GM19099 (cell line): ENCODE measurements around the gene ASB2.
A peak's percentile ranks its signal among the peaks of the same experiment; 100 is the strongest.

ENCODE experiments used
- POLR2A ChIP-seq: IDR thresholded peaks from 3 replicates; pipeline ENCODE4 v1.6.1; 2011; ENCODE audit warnings: low read depth; ENCODE audit not compliant: insufficient read length; ENCODE audit errors: extremely low read depth

ASB2 gene

DNA sequence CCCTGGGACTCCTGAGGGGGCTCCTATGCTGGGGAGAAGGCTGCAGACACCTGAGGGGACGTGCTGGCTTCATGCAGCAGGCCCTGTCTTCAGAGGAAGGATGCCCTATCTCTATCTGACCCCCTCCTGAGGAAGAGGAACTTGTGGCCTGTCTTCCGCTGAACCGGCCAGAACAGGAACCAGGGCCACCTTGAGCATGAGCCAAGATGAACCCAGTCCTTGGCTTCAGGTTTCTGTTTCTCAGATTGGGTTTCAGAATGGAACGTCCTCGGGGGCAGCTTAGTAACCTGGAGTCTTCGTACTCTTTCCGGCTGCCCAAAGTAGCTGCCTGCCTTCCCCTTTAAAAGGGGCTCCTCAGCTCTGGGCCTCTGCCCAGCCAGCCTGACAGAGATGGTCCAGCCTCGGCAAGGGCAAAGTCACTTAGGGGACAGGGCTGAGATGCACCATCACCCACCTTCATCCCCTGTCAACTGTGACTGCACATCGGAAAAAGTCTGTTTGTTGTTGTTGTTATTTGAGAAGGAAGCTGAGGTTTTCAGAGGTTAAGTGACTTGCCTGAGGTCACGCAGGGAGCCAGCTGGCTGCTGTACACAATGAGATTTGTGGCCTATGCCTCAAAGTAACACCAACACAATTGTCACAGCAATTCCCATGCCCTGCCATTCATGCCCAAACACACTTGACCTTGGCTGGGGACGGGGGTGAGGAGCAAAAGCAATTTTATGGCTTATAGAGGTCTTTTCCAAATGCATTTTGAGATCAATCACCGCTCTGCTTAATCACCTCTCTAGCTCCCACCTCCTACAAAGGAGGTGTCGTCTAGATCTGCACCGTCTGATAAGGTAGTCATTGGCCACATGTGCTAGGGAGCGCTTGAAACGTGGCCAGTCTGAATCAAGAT lies 13.4 kb downstream of the ASB2 start:
- peak; percentile 57 for TF ChIP-seq POLR2A

DNA sequence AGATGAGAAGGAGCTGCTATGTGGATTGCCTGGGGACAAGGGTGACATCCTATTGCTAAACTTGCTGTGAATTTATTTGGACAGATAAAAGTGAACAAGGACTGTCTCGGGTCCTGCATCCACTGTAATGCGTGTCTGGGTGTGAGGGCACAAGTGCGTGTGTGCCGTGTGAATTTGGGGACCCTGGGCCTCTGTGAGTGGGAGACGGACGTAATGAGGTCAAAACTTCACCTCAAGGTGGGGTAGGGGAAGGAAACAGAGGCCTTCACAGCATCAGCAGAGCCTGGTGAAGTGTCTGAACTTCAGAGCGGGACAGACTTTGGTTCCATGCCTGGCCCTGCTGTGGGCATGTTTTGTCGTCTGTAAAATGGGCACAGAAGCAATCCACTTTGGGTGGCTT lies 14.8 kb downstream of the ASB2 start:
- no peak for TF ChIP-seq POLR2A

DNA sequence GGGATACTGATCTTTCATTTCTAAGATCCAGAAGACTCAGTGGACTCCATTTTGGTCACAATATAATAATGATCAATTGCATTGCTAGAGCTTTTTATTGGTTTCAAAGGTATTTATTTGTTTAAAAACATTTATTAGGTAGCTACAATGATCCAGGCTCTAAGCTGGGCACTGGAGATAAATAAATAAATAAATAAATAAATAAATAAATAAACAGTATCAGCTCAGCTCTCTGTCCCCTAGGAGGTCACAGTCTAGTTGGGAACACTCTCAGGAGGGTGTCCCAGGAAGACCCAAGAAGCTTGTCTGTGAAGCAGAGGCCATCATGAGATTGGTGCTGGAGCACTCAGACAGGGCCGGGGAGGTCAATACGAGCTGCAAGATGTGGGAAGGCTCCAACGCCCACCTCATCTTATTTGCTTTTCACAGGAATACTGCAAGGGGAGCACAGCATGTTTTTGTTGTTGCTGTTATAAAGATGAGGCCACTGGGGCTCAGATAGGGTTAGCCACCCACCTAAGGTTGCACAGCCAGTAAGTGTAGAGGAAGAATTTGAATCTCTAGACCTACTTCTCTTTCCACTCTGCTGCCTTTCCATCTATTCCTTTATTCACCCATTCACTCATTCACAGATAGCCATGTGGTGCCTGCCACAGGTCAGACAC lies 15.5 kb downstream of the ASB2 start:
- TF ChIP-seq POLR2A = no peak

DNA sequence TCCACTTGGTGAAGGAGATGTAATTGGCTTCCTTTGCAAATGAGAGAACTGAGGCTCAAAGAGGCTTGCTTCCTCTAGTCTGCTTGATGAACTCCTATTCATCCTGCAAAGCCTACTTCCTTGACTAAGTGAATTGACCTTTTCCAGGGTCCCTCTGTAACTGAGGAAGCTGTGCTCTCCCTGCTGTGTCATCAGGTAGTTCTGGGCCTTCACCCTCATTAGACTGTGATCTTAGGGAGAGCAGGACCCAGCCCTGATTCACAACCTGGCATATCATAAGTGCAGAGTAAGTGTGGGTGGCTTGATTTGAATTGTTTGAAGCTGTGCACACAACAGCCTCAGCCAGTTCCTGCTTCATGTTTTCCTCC lies 16.3 kb downstream of the ASB2 start:
- no peak for TF ChIP-seq POLR2A

DNA sequence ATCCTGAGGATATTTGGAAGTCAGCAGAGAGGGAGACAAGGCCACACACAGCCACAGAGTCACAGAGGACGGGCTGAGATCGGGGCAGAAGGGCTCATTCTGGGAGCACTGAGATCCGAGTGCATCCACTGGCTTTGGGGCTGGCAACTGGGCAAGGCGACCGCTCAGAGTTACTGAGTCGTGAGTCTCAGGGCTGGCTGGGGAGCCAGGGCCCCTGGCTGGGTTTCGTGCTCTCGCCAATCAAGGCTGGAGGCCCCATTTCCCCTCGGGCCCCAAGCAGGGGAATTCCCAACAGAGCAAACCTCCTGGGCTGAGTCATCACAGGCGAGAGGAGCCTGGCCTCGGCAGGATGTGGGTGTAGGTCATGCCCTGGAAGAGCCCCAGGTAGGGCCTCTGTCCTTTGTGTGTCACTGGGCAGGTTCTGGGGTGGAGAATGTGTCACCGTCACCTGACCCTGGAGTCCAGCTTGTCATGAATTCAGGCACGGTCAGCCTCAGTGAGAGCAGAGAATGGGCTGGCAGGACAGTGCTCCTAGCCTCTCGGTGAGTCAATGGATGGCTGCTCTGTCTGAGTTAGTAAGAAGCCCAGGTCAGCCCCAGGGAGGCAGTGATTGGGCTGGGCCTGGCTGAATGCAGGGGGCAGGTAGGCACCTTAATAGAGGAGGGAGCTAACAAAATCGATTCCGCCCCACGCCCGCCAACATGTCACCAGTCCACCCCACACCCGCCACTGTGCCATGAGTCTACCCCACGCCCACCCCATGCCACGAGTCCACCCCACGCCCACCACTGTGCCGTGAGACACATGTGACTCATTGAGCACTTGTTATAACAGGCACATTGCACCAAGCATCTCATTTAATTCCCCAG lies 16.9 kb downstream of the ASB2 start:
- TF ChIP-seq POLR2A = peak; percentile 69

DNA sequence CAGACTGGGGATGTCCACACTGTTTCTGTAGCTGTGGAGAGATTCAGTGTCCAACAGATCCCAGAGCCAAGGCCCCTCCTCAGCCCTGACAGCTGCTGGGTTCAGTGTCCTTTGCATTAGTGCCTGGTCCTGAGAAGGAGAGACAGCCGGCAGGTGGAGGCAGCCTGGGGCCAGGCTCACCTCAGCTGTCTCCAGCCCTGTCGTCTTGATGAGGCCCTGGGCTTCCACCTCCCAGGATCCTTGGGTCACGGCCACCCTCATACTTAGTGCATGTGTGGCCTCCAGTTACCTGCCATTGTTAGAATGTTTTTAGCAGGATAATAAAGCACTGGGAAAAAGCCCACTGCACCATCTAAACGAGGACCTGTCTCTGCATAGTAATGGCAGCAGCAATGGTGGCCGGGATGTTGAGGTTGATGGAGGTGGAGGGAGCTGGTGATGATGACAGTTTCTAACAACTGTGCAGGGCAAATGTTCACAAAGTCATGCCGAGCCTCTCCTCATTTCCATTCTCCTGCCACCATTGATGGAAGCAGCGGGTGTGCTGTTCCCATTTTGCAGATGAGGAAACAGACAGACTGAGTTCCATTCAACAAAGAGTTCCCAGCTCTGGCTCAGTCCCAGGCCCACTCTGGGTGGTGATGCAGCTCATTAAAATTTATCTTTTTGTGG lies 17.7 kb downstream of the ASB2 start:
- peak; percentile 2 for TF ChIP-seq POLR2A

DNA sequence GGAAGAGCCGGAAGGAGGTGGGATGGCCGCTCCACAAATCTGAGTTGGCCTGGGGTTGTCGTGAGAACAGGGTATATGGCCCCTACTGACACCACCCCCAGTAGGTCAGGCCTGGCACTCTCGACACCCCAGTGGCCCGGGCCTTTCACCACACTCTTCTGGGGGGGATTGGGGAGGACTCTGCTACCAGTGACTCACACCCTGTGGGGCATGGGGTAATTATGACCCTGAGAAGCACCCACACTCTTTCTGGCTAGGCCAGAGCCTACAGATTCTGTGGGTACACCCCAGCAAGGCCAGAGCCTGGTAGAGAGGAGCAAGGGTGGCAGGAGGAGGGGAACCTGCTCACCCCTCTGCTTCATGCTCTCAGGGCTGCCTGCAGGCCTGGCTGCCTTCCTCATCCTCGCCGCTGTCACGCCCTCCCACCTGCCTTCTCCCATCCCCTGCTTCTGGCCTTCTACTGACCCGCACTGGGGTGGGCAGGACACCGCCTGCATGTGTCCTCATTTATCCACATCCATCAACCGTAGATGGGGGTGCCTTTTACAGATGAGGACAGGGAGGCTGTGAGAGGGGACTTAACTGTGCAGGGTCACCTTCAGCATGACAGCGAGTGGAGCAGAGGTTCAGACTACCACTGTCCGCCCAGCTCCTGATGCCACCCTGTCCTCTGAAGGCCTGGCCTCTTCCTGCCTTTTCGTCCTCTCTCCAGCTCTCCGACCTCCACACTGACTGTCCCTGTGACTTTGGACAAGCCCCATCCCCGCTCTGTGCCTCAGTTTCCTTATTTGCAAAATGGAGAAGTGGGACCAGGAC lies 18.4 kb downstream of the ASB2 start:
- peak; percentile 21 for TF ChIP-seq POLR2A

DNA sequence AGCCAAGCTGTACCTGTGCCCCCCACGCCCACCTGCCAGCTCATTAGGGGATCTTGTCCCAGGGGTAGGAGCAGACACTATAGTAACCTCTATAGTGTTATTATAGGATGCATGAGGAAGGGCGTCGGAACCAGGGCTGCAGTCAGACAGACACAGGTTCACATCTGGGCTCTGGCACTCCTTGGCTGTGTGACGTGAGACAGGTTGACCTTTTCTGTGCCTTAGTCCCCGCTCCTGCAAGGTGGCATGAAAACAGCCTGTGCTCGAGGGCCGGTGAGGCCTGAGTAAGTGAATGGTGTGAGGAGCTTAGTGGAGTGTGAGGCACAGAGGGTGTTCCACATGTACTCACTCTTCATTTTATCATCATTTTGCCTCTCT lies 19.0 kb downstream of the ASB2 start:
- no peak for TF ChIP-seq POLR2A

DNA sequence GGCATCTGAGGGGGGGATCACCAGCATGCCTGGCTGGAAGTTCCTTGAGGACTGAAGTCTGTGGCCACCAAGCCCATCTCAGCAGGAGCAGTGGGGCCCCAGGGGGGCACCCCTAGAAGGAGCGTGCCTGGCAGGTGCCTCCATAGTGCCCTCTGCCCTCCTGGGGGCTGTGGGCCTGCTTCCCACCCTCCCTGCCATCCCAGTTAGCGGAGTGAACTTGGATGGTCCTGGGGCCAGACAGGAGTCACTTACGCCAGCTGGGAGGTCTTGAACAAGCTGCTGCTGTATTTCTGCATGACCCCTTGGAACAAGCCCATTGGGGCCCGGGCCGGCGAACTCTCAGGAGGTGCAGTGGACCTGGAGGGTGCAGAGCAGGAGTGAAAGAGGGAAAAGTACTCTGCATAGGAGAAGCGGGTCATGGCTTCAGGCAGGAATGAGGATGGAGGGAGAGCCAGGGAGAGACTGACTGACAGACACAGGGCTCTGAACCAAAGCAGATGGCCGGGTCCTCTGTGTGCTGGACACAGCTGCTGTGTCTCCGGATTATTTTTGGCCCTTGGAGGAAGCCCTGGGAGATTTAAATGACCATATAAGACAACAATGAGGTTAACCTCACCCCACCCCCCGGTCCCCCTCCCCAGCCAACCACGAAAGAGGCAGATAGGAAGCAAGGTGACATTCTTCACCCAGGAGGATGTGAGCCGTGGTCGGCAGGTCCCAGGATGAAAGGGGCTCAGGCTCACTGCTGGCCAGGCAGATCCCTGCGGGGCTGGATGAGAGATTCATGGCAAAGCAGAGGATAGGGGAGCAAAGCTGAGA lies 19.6 kb downstream of the ASB2 start:
- peak; percentile 57 for TF ChIP-seq POLR2A

DNA sequence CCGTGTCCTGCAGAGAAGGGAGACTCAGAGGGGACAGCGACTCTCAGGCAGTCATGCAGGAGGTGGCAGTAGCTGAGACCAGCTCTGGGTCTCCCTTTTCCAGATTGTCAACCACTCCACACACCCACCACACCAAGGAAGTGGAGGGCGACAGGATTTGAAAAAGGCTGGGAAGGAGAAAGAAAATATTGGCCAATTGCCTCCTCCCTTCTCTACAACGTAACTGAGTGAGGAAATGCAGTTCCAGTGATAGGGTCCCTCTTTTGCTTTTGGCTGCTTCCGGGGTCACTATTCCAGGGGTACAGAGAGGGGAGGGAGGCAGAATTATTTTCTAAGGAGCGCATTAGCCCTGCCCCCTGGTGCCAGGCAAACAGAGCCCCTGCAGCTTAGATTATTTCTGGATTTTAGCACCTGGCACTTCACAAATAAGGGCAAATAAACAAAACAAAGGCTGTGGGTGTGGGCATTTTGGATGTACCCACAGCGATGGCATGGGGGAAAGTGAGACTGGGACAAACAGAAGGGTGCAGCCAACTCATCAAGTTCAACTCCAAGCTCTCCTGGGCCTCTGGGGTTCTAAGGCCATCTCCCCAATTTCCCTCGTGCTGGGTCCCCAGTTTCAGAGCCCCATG lies 20.4 kb downstream of the ASB2 start:
- no peak for TF ChIP-seq POLR2A

DNA sequence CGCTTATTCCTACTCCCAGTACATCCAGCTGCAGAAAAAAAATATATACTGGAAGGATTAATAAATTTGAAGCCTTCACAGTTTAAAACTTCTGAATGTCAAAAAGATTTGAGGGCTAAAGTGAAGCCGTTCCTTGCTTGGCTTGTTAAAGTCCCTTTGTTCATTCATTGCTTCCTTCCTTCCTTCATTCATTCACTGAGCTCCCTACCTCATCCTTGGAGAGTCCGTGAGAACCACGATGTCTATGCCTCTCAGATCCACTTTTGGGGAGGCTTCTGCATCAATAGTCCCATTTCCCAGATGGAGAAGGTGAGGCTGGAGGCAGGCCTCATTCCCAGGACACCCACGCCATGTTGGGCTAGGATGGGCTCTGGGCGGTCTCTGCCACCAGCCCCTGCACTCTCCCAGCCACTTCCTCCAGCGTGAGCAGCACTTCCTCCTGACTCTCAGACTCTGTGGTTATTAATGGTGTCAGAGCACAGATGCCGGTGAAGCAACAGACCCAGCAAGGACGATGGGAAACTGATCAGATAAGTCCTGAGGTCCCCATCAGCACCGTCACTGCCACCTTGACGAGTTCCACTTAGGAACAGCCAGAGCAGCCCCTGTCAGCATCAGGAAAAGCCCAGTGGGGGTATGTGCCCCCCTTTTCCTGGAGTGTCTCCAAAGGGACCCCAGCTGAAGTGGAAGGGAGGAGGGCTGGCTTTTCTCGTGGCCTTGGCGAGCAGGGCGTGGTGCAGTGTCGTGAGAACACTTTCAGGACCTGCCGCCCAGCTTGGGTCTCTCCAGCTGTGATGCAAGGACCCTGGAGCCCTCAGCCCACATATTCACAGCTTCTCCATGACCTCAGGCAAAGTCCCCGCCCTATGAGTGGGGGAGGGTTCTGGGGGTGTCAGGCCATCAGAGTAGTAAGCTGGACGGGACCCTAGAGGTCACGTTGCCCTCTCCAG lies 21.2 kb downstream of the ASB2 start:
- peak; percentile 63 for TF ChIP-seq POLR2A

DNA sequence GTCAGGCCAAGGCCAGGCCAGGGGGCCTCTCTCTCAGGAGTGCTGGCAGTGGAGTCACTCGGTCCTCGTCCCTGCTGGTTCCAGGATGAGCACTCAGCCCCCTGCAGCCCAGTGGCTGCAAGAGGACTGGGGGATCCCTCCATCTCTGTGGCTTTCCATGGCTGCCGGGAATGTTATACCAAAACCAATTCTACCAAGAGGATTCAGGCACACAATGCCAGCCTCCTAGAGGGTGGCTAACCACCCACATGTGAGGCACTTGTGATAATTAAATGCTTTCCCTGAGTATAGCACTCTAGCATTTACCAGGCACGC lies 21.9 kb downstream of the ASB2 start:
- TF ChIP-seq POLR2A = no peak
